NCI-H510A treated with DMSO at 0.1 percent for 48 hours (cell line): Measurements from ENCODE around the gene NHEJ1.

Experiments
- DNase-seq: peaks from one replicate; lab custom pipeline; 2025; lab: John Stamatoyannopoulos, UW

NHEJ1 gene

DNA sequence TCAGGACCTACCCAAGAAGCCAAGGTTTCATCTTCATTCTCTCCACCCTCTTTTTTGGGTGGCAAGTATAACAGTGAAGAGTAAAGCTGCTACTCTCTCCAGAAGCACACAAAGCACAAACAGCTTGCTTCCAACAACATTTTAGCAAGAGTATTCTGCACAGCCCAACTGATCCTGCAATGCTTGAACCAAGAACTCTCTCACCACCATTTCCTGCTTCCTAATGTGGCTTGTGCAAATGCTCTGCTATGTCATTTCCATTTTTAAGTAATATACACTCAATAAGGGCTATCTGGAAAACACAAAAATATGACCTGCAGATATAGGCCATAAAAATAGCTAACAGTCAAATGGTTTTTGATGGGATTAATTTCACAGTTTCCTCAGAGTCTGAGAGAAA lies 75.8 kb downstream of the NHEJ1 start:
- DNase-seq, result no peak

DNA sequence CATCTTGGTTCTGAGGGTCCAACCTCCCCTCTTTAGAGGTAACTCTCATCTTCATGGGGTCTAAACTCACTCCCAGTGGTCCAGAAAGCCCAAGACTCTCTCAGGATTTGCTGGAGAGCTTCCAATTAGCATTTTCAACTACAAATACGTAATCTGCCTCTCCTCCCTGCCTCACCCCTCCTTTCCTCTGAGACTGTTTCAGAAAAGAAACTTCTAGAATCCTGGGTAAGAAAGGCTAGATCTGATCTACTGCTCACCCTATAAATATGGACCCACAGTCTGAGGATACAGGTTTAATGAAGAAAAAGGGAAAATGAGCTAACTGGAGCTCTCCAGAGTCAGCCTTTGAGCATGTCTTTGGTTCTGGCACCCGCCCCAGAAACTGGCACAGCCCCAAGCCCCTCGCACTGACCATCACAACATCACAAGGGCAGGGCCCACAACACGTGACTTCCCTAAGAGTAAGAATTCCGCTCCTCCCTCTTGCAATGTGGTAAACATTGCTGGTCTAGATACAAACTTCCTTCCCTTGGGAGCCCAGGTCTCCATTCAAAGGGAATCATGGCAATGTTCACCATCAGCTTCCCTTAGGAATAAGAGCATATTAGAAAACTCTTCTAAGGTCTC lies 78.2 kb downstream of the NHEJ1 start:
- no peak for DNase-seq

DNA sequence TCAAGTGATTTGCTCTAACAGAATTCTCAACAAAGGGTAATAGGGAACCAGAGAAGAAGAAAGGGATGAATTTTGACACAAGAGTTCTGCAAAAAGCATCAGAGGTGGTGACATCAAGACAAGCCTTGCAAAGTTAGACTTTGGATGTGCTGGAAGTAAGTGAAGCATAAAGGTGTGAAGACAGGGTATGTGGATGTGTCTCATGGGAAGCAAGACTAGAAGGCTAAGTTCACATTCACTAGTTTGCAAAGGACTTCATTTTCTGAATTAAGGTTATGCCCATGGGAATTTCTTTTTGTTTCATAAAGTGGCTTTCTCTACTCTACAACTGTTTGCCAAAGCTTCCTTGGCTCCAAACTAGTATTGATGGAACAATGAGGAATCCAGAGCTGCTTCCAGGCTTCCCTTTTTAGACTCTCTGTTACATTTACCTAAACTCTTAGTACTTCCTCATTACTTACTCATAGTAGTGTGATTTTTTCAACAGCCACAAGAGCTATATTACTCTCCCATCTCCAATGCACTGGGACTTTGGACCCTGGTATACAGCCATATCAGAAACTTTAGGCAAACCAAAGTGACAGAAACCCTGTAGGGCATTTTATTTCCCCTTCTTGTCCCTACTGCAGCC lies 78.8 kb downstream of the NHEJ1 start:
- no peak for DNase-seq

GRCh38 chr2:219081096-219081495 lies 79.5 kb downstream of the NHEJ1 start:
- DNase-seq, result peak; percentile 20

DNA sequence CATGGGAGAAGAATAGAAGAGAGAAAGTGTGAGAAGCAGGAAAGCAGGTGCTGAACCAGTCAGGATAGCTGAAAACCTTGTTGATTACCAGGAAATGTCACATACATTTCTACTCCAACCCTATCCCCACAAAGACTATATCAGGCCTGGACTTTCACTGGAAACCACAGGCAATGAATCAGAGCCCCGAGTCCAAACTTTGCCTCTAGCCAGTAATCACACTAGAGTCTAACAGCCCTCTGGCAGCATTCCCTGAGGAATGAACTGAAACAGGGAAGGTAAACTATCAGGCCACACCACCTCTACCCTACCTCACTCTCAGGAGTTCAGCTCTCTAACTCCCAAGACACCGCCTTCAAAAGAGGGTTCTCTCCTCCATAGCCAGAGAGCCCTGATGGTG lies 81.2 kb downstream of the NHEJ1 start:
- DNase-seq, result no peak

GRCh38 chr2:219078951-219079350 lies 81.7 kb downstream of the NHEJ1 start:
- DNase-seq, result no peak

DNA sequence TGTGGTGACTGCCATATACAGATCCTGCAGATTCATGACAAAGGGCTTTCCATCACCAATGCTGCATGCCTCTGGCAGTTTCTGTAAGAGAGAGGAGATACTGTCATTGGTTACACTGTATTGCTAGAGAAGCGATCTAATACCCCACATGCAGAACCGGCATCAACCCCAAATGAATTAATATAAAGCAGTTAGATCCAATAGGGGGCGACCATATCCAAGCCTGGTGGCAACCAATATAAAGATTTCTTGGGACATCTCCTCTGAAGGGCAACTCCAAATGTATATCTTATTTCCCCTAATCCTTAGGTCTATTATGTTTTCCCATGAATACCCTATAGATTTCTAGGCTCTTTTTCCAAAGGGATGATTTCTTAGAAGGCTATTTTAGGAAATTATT lies 82.5 kb downstream of the NHEJ1 start:
- DNase-seq, result no peak

DNA sequence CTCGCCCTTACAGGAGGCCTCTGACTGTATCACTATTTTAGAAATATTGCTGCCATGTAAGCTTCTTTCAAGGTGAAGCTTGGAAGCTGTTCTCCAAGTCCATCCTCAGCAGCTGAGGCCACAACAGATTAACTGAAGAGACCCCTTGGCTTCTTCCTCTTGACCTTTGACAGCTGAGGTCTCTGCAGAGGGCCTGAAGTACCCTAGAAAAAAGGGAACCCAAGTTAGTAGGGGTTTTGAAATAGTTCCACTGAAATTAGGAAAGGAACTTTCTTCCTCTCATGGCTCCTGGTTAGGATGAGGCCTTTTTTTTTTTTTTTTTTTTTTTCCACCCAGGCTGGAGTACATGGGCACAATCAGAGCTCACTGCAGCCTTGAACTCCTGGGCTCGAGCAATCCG lies 84.4 kb downstream of the NHEJ1 start:
- DNase-seq, result no peak

- peak; percentile 65 for DNase-seq
These were observed 87.0 kb downstream of the NHEJ1 start for GRCh38 chr2:219073413-219074129.

DNA sequence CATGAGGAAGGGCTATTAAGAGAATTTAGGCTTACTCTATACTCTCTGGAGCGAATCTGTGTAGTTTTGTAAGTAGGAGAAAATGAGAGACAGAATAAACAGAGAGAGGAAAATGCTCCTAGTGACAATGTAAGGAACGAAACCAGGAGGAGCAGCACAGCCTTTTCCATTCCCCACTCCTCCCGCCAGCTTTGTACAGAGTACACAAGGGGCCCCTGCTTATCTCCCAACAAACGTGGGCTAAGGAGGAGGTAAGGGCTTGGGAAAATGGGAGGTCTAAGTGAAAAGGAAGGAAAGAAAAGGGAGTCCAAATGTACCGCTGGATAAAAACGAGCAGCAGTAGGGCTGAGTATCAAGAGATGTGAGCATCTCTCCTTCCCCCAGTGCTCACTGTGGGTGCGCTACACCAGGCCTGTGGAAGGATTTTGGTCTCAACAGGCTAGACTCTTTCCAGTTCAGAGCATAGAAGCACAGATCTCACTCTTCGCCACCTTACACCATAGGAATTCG lies 87.8 kb downstream of the NHEJ1 start:
- DNase-seq, result no peak

GRCh38 chr2:219071131-219071816 lies 89.3 kb downstream of the NHEJ1 start:
- DNase-seq, result no peak

GRCh38 chr2:219065484-219065883 lies 95.1 kb downstream of the NHEJ1 start:
- peak; percentile 19 for DNase-seq

DNA sequence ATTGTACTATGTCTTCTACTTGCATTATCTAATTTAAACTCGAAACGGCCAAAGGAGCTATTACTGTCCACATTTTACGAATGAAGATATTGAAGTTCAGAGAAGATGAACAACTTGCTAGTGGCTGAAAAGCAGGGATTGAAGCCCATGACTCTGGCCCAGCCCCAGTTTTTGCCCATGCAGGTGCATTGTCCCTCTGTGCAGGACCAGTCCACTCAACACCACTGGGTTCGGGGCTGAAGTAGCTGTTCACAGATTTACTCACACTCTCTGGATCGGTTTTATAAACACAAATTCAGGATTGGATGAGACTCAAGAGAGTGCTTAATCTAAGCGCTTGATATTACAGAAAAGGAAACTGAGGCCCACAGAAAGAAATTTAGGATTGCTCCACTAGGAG lies 98.5 kb downstream of the NHEJ1 start:
- no peak for DNase-seq

DNA sequence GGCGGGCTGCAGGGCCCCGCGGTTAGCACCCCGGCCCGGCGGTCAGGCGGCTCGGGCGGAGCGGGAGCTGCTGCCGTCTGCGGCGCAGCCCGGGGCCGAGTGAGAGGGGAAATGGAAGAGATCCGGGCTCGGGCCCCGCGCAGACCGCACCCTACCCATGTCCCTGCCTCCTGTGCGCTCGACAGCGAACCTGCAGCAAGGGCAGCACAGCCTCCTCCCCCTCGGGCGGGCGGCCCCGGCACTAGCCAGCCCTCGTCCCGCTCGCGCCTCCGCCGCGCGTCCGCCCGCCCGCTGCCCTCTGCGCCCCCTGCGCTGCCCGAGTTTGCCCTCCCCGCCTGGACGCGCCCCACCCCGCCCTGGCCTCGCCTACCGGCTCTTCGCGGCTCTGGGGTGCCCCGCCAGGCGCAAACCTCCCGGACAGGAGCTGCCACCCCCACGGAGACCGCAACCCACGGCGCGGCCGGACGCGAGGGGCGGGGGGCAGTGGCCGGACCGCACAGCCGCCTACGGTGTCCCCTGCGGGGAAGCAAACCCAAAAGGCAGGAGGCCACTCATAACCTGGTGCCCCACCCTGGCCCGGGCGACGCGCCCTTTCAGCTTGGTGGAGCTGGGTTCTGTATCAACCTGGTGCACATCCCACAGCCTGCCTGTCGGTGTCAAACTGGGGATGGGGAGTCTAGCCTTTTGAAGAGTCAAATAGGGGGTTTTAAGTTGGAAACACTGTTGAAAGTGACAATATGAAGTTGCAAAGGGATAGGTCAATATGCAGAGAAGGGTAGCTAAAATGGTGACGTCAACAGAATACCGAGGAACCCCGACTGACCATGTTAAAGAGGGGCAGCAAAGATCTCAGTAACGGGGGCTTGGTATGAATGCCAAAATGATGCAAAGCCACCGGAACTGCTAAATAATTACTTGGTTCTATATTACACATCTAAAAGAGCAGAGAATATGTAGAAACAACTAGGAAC lies 99.5 kb downstream of the NHEJ1 start, which contains the start of gene IHH:
Gene IHH (minus strand): TSS at position 101 of the 971 bp plus-strand sequence. CDS start 454 bp downstream, outside the sequence.
- no peak for DNase-seq

- DNase-seq, result no peak
These were observed 100.6 kb downstream of the NHEJ1 start for GRCh38 chr2:219059725-219060682.

GRCh38 chr2:219059375-219059724 lies 101.3 kb downstream of the NHEJ1 start:
- no peak for DNase-seq

DNA sequence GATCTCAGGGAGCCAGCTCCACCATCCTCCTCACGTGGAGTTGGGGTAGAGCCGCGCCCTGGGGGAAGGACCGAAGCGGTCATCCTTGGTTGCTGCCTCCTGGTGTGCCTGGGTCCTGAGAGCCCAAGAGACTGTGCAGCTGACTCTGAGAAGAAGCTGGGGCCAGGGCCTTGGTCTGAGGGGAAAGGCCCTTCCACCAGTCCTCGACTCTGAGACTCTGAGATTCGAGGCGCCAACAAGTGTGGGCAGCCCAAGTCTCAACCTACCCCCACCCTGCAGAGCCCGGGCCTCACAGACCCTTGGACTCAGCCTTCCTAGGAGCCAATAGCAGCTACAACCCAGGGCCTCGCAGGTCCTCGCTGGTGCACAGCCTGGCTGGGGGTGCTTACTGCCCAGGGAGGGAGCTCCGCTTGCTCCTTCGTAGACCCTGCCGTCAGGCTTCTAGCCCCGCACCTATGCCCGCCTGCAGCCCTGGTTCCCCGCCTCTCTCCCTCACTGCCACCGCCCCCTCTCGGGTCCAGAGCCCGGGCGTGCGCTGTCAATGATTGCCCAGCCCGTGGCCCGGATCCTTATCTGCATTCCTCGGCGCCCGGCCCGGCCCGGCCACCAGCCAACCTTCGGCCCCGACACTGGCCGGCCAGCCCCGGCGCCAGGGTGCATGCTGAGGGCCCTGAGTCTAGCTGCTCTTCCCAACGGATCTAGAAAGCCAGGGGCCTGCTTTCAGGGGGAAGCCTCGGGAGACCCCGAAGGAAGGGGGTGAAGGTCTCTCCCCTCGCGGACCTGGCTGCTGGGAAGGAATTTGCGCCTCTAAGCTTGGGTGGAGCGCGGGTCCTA lies 101.9 kb downstream of the NHEJ1 start:
- no peak for DNase-seq

DNA sequence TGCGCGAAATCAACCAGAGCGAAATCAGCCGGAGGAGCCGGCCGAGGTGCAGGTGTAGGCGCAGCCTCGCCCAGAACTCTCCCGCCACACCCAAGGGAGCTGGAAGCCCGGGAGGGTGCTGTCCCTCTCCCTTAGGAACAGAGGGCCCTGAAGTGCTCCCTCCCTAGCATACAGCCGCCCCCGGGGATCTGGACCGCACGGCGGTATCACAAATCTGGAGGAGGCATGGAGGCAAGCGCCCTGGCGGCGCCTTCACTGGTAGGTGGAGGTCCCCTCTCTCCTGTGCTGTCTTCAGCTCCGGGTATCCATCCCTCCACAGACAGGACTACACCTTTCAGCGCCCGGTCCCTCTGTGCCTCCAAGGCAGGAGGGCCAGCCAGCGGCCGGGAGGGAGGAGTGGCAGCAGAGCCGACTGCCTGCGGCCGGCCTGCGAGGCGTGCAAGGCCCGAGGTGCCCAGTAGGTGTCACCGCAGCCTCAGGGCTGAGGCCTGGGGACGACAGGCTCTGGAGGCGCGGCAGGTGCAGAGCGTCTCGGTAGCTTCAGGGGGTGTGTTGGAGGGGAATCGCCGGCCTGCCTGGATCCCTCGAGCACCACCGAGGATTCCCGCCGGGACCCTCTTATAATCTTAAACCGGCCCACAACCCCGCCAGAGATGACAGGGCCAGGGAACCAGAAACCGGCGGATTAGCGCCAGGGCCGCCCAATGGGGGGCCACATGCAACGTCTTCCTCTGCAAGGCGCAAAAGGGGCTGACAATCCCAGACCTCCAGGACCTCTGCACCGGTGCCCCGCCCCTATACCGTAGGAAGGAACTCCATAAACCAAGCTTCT lies 102.7 kb downstream of the NHEJ1 start:
- peak; percentile 66 for DNase-seq
